HEK293 (cell line): Measurements from ENCODE around the gene TCEANC2.

ENCODE experiments used
- SCRT2 ChIP-seq: fragments of 450-650 bp; formaldehyde crosslinking; IDR thresholded peaks from 2 replicates; pipeline ENCODE4 v1.5.1; 2016; ENCODE audit warnings: missing biosample characterization, missing genetic modification characterization
- ZNF302 ChIP-seq: fragments of 450-650 bp; formaldehyde crosslinking; IDR thresholded peaks from 2 replicates; pipeline ENCODE4 v1.5.1; 2016; ENCODE audit warnings: missing biosample characterization, missing genetic modification characterization, low read depth
- TF ChIP-seq, protein P1 (sequence below): fragments of 450-650 bp; formaldehyde crosslinking; IDR thresholded peaks from 2 replicates; pipeline ENCODE4 v1.5.1; 2016; ENCODE audit warnings: missing biosample characterization, missing genetic modification characterization
- TF ChIP-seq, protein P2 (sequence below): fragments of 450-650 bp; formaldehyde crosslinking; IDR thresholded peaks from 2 replicates; pipeline ENCODE4 v1.5.1; 2016; ENCODE audit warnings: missing biosample characterization, missing genetic modification characterization, low read depth

GRCh38 chr1:54012008-54012325 is 41.4 kb upstream of the TCEANC2 start:
- TF ChIP-seq, protein P1, sequence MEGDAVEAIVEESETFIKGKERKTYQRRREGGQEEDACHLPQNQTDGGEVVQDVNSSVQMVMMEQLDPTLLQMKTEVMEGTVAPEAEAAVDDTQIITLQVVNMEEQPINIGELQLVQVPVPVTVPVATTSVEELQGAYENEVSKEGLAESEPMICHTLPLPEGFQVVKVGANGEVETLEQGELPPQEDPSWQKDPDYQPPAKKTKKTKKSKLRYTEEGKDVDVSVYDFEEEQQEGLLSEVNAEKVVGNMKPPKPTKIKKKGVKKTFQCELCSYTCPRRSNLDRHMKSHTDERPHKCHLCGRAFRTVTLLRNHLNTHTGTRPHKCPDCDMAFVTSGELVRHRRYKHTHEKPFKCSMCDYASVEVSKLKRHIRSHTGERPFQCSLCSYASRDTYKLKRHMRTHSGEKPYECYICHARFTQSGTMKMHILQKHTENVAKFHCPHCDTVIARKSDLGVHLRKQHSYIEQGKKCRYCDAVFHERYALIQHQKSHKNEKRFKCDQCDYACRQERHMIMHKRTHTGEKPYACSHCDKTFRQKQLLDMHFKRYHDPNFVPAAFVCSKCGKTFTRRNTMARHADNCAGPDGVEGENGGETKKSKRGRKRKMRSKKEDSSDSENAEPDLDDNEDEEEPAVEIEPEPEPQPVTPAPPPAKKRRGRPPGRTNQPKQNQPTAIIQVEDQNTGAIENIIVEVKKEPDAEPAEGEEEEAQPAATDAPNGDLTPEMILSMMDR (tag by site-specific recombination) = no peak
- TF ChIP-seq SCRT2 (no peak), ZNF302 (no peak)
- TF ChIP-seq, protein P2, sequence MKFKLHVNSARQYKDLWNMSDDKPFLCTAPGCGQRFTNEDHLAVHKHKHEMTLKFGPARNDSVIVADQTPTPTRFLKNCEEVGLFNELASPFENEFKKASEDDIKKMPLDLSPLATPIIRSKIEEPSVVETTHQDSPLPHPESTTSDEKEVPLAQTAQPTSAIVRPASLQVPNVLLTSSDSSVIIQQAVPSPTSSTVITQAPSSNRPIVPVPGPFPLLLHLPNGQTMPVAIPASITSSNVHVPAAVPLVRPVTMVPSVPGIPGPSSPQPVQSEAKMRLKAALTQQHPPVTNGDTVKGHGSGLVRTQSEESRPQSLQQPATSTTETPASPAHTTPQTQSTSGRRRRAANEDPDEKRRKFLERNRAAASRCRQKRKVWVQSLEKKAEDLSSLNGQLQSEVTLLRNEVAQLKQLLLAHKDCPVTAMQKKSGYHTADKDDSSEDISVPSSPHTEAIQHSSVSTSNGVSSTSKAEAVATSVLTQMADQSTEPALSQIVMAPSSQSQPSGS (tag by site-specific recombination) = no peak
